GM11168 (cell line): Measurements from ENCODE around the gene KRT37.
"Not testable (repeated sequence)": the region's sequence is repeated elsewhere in the genome, so short reads cannot be mapped to it uniquely, and the experiment has no call there.

Experiments
- in situ Hi-C: fragments of 300-500 bp; cut with MboI; formaldehyde crosslinking; loops from one replicate; pipeline ENCODE4 v1.12.0; 2022; ENCODE audit warnings: low sequenced_read_pairs; ENCODE audit not compliant: unreplicated experiment

The KRT37 gene

DNA sequence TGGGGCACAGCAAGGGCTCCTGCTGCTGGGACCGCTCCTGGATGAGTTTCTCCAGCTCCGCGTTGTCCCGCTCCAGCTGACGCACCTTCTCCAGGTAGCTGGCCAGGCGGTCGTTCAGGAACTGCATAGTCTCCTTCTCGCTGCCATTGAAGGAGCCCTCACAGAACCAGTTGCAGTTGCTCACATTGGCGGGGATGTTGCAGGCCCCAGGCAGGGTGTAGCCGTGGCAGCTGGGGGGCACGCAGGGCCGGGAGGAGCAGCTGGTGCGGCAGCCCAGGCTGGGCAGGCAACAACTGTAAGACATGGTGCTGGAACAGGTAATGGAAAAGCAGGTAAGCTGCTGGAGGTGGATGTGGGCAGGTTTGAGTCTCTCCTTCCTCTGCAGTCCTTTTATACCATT, 42.4 kb downstream of the KRT37 start, which contains the start of gene KRT34:
Gene KRT34 (minus strand): TSS at position 364 of the 400 bp plus-strand sequence. CDS start 60 bp downstream, at position 304.
- in situ Hi-C loops: not testable (repeated sequence)

GRCh38 chr17:41380091-41380490, 44.3 kb downstream of the KRT37 start:
- in situ Hi-C loops: not testable (repeated sequence)

- in situ Hi-C loops: no loop called here
Measured at GRCh38 chr17:41377546-41377945, 46.8 kb downstream of the KRT37 start.
